ENCODE measurements around the gene PRSS56.

DNA sequence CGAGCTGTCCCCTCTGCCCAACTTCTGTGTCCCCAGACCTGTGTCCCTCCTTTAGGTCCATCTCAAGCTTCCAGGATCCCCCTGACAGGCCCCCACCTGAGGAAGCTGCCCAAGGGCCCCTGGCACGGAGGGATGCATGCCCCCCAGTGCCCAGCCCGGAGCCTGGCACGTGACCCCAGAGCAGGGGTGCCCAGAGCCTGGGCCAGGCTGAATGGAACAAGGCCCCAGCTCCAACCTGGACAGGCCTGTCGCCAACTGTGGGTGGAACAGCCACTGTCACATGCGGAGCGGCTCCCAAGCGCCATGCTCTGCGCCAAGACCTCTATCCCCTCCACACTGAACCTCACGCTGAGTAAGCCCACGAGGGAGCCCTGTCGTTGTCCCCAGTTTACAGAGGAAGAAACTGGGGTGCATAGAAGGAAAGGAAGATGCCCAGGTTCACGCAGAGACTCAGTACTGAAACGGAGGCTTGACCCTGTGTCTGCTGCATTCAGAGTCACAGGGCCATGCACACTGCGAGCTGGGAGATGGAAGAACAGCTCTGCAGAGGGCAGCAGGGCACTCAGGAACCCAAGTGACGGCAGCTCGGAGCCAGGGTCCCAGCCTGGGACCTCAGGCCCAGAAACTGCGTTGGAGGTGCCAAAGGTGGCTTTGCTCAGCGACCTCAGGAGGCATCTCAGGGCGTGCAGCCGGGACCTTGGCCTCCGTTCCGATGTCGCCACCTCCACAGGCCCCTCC, 27.1 kb upstream of the PRSS56 start:
- TF ChIP-seq, protein P1, sequence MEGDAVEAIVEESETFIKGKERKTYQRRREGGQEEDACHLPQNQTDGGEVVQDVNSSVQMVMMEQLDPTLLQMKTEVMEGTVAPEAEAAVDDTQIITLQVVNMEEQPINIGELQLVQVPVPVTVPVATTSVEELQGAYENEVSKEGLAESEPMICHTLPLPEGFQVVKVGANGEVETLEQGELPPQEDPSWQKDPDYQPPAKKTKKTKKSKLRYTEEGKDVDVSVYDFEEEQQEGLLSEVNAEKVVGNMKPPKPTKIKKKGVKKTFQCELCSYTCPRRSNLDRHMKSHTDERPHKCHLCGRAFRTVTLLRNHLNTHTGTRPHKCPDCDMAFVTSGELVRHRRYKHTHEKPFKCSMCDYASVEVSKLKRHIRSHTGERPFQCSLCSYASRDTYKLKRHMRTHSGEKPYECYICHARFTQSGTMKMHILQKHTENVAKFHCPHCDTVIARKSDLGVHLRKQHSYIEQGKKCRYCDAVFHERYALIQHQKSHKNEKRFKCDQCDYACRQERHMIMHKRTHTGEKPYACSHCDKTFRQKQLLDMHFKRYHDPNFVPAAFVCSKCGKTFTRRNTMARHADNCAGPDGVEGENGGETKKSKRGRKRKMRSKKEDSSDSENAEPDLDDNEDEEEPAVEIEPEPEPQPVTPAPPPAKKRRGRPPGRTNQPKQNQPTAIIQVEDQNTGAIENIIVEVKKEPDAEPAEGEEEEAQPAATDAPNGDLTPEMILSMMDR (IDR thresholded peaks at IDR 0.05) = no peak
- TF ChIP-seq TCF7L2 (IDR thresholded peaks at IDR 0.05; ENCODE audit: low read depth, low read length) = no peak
